SU-DHL-6 (cell line): ENCODE data around the gene EYA3.

Source experiments
- H2AFZ ChIP-seq: fragments of 200-600 bp; sonication (generic); 2 replicates; pipeline ENCODE4 v1.6.1; 2014; ENCODE audit warnings: low read depth, mild to moderate bottlenecking, moderate library complexity, mixed read lengths, antibody characterized with exemption, low read length; ENCODE audit not compliant: severe bottlenecking
- H3F3A ChIP-seq: fragments of 200-600 bp; shearing (Covaris generic); 2 replicates; pipeline ENCODE4 v1.6.0; 2016; ENCODE audit warnings: antibody characterized with exemption, mild to moderate bottlenecking; ENCODE audit not compliant: insufficient read depth
- H3K27ac ChIP-seq: fragments of 200-600 bp; sonication (generic); 2 replicates; pipeline ENCODE4 v1.5.1; 2016; ENCODE audit warnings: low read depth, mild to moderate bottlenecking, low read length, moderate library complexity, mixed read lengths
- H3K27me3 ChIP-seq: fragments of 200-600 bp; sonication (generic), shearing (Covaris generic); 2 replicates; pipeline ENCODE4 v1.6.0; 2014; ENCODE audit warnings: mild to moderate bottlenecking, low read length
- H3K36me3 ChIP-seq: fragments of 200-600 bp; sonication (generic); 2 replicates; pipeline ENCODE4 v1.6.1; 2014; ENCODE audit warnings: mild to moderate bottlenecking, low read length, mixed read lengths
- H3K4me2 ChIP-seq: fragments of 300-600, 200-600 bp; shearing (Covaris generic), sonication (generic); 2 replicates; pipeline ENCODE4 v1.6.0; 2014; ENCODE audit warnings: low read length, low read depth, mild to moderate bottlenecking; ENCODE audit not compliant: poor library complexity, severe bottlenecking
- H3K4me3 ChIP-seq: fragments of 200-600 bp; sonication (generic); 2 replicates; pipeline ENCODE4 v1.5.1; 2014; ENCODE audit warnings: antibody characterized with exemption, low read length, mild to moderate bottlenecking, mixed read lengths; ENCODE audit not compliant: insufficient read depth, poor library complexity, severe bottlenecking
- H3K79me2 ChIP-seq: fragments of 200-600 bp; sonication (generic); 2 replicates; pipeline ENCODE4 v1.6.1; 2014; ENCODE audit warnings: mild to moderate bottlenecking, low read length, moderate library complexity; ENCODE audit not compliant: insufficient read depth
- H3K9ac ChIP-seq: fragments of 200-600 bp; sonication (generic); 2 replicates; pipeline ENCODE4 v1.7.0; 2014; ENCODE audit warnings: mild to moderate bottlenecking, low read length
- H3K9me2 ChIP-seq: fragments of 200-600 bp; sonication (generic); replicated peaks from 2 replicates; pipeline ENCODE4 v1.6.1; 2014; ENCODE audit warnings: low read length; ENCODE audit not compliant: insufficient read depth
- H3K9me3 ChIP-seq: fragments of 200-600 bp; sonication (generic); 2 replicates; pipeline ENCODE4 v1.6.1; 2014; ENCODE audit warnings: low read length, mixed read lengths; ENCODE audit not compliant: insufficient read depth
- H4K20me1 ChIP-seq: fragments of 200-600 bp; sonication (generic); 2 replicates; pipeline ENCODE4 v1.6.1; 2014; ENCODE audit warnings: low read depth, mild to moderate bottlenecking, antibody characterized with exemption, low read length, moderate library complexity, mixed read lengths
- CTCF ChIP-seq: fragments of 200-600 bp; sonication (generic); IDR thresholded peaks from one replicate; pipeline ENCODE4 v1.5.1; 2017; ENCODE audit warnings: antibody characterized with exemption, mild to moderate bottlenecking, low read length, moderate library complexity; ENCODE audit not compliant: insufficient read depth, poor library complexity, severe bottlenecking
- EZH2phosphoT487 ChIP-seq: fragments of 200-600 bp; sonication (generic), shearing (Covaris generic); conservative IDR thresholded peaks from 2 replicates; pipeline ENCODE4 v1.6.1; 2018; ENCODE audit warnings: mild to moderate bottlenecking, antibody characterized with exemption, low read length, moderate library complexity, mixed read lengths

Gene EYA3

GRCh38 chr1:28031173-28031572 lies 57.2 kb downstream of the EYA3 start:
- H4K20me1 ChIP-seq: no peaks in the 10 kb centered on the region
- H3K4me3 ChIP-seq: no peak overlapping the region
- peaks cover 27% of the 10 kb centered on the region for H3K36me3 ChIP-seq
- no peak overlapping the region for H3K4me2 ChIP-seq
- no peak overlapping the region for H3K27ac ChIP-seq
- no peak overlapping the region for H3K9ac ChIP-seq
- TF ChIP-seq CTCF (no peak), EZH2phosphoT487 (no peak)
- H3K9me2 ChIP-seq: no peaks in the 10 kb centered on the region
- H3K9me3 ChIP-seq: no peaks in the 10 kb centered on the region
- H2AFZ ChIP-seq: no peak overlapping the region
- H3K27me3 ChIP-seq: no peaks in the 10 kb centered on the region
- peaks cover 6% of the 10 kb centered on the region; the same call in 1 of the 2 replicates for H3F3A ChIP-seq
- H3K79me2 ChIP-seq: peaks cover 17% of the 10 kb centered on the region; the same call in 1 of the 2 replicates

- no peak overlapping the region for H3K27ac ChIP-seq
- no peak overlapping the region for H3K9ac ChIP-seq
- peaks cover 27% of the 10 kb centered on the region; the same call in 1 of the 2 replicates for H3K36me3 ChIP-seq
- TF ChIP-seq EZH2phosphoT487 (no peak), CTCF (no peak)
- no peaks in the 10 kb centered on the region for H3K9me2 ChIP-seq
- no peaks in the 10 kb centered on the region for H3K9me3 ChIP-seq
- H3F3A ChIP-seq: peaks cover 6% of the 10 kb centered on the region; the same call in 1 of the 2 replicates
- H3K4me3 ChIP-seq: no peak overlapping the region
- peaks cover 17% of the 10 kb centered on the region; the same call in 1 of the 2 replicates for H3K79me2 ChIP-seq
- H3K4me2 ChIP-seq: no peak overlapping the region
- H4K20me1 ChIP-seq: no peaks in the 10 kb centered on the region
- no peaks in the 10 kb centered on the region for H3K27me3 ChIP-seq
- H2AFZ ChIP-seq: no peak overlapping the region
These were observed 59.3 kb downstream of the EYA3 start for GRCh38 chr1:28028873-28029654.

GRCh38 chr1:28027660-28028059 lies 60.8 kb downstream of the EYA3 start:
- no peaks in the 10 kb centered on the region for H3K9me3 ChIP-seq
- H3F3A ChIP-seq: peaks cover 10% of the 10 kb centered on the region; the same call in 1 of the 2 replicates
- H3K4me2 ChIP-seq: no peak overlapping the region

More at GRCh38 chr1:28027660-28028059, 60.8 kb downstream of the EYA3 start:
- no peak overlapping the region for H3K9ac ChIP-seq
- H3K36me3 ChIP-seq: peaks cover 28% of the 10 kb centered on the region; the same call in 1 of the 2 replicates
- H3K79me2 ChIP-seq: peaks cover 17% of the 10 kb centered on the region; the same call in 1 of the 2 replicates
- TF ChIP-seq CTCF: no peak
- TF ChIP-seq EZH2phosphoT487: no peak
- no peak overlapping the region for H2AFZ ChIP-seq
- H3K9me2 ChIP-seq: no peaks in the 10 kb centered on the region
- H3K27me3 ChIP-seq: no peaks in the 10 kb centered on the region
- H4K20me1 ChIP-seq: peaks cover 5% of the 10 kb centered on the region; the same call in 1 of the 2 replicates
- H3K27ac ChIP-seq: no peak overlapping the region
- no peak overlapping the region for H3K4me3 ChIP-seq
